Testis (tissue), 2 donors: Measurements from ENCODE around the gene LFNG.

ENCODE experiments used
- CTCF ChIP-seq, 3 experiments: fragments of 450-650 bp in 2 of 3; fragments of 200-600 bp in 1 of 3; sonication (generic) in 1 of 3; IDR thresholded peaks; one replicate each; pipeline ENCODE4 v1.5.1; 2016 to 2019; ENCODE audit warnings: antibody characterized with exemption in 3 of 3, mild to moderate bottlenecking in 2 of 3, moderate library complexity in 1 of 3
- POLR2A ChIP-seq: fragments of 450-650 bp; IDR thresholded peaks from one replicate; pipeline ENCODE4 v1.6.1; 2017; ENCODE audit warnings: antibody characterized with exemption, mild to moderate bottlenecking, moderate library complexity

GRCh38 chr7:2494191-2495130 lies 25.1 kb upstream of the LFNG start:
- no peak for TF ChIP-seq CTCF (IDR thresholded peaks at IDR 0.05)
- TF ChIP-seq POLR2A = no peak
